ENCODE data around the gene ZNF385A.
A peak's percentile ranks its signal among the peaks of the same experiment; 100 is the strongest.

ZNF385A gene

GRCh38 chr12:54405106-54405505, 20.6 kb upstream of the ZNF385A start:
- Mint-ChIP-seq H3K36me3 (ENCODE audit: low read depth) (peaks cover 56% of the 10 kb centered on the region), H3K27me3 (no peaks in the 10 kb centered on the region), H3K4me3 (no peak overlapping the region), H3K9me3 (no peaks in the 10 kb centered on the region), H3K4me1 (ENCODE audit: low read depth) (peaks cover 10% of the 10 kb centered on the region), H3K27ac (no peak overlapping the region)

DNA sequence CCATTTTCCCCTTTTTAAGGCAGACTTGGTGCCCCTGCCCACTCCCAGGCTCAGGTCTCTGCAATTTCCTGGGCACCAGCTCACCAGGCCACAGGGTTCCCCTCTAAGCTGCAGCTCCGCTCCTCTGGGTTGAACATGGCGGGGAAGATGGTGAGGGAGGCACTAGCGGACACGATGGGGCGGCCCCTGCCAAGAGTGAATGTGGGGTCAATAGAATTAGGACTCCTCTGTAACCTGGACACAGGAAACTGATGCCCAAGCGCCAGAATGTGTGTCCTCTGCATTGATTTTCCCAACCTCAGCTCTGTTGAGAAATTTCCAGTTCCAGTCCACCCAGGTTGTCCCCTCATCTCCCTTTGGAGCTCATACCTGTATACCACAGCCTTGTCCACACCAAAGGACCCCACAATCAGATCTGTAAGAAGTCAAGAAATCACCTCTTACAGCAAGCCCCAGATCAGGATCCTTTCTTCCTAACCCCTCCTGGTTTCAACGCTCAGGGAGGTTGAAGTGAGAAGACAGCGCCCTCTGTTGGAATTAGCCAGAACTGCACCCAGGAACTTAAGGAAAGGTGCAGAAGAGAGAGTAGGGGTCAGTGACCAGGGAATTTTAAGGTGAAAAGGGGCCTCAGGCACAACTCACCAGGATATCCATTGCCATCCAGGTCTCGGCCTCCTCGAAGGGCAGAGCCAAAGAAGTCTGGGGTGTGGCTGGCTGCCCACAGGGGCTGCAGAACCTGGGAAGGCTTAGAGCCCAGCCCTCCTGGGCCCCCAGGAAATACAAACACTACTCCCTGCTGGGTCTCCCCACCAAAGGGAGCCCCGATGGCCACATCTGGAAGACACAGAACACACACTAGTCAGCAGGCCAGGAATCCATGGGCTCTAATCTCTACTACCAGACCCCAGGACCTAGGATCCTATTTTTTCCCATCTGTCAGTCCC, 19.8 kb upstream of the ZNF385A start:
- H3K27me3 Mint-ChIP-seq, result no peaks in the 10 kb centered on the region
- H3K36me3 Mint-ChIP-seq (ENCODE audit: low read depth), result peaks cover 61% of the 10 kb centered on the region
- peak overlapping the region; percentile 50 for H3K27ac Mint-ChIP-seq
- no peaks in the 10 kb centered on the region for H3K9me3 Mint-ChIP-seq
- H3K4me1 Mint-ChIP-seq (ENCODE audit: low read depth), result peaks cover 10% of the 10 kb centered on the region
- H3K4me3 Mint-ChIP-seq, result no peak overlapping the region

- no peak overlapping the region for H3K4me3 Mint-ChIP-seq
- peaks cover 7% of the 10 kb centered on the region for H3K4me1 Mint-ChIP-seq (ENCODE audit: low read depth)
- H3K27ac Mint-ChIP-seq, result no peak overlapping the region
- no peaks in the 10 kb centered on the region for H3K27me3 Mint-ChIP-seq
- H3K9me3 Mint-ChIP-seq, result no peaks in the 10 kb centered on the region
- H3K36me3 Mint-ChIP-seq (ENCODE audit: low read depth), result peaks cover 63% of the 10 kb centered on the region
Measured at GRCh38 chr12:54401119-54401518, 16.6 kb upstream of the ZNF385A start.

- H3K36me3 Mint-ChIP-seq (ENCODE audit: low read depth), result peaks cover 59% of the 10 kb centered on the region
- H3K4me1 Mint-ChIP-seq (ENCODE audit: low read depth), result peaks cover 6% of the 10 kb centered on the region
- no peaks in the 10 kb centered on the region for H3K27me3 Mint-ChIP-seq
- no peak overlapping the region for H3K4me3 Mint-ChIP-seq
- no peak overlapping the region for H3K27ac Mint-ChIP-seq
- no peaks in the 10 kb centered on the region for H3K9me3 Mint-ChIP-seq
Measured at GRCh38 chr12:54398995-54399793, 14.7 kb upstream of the ZNF385A start.

DNA sequence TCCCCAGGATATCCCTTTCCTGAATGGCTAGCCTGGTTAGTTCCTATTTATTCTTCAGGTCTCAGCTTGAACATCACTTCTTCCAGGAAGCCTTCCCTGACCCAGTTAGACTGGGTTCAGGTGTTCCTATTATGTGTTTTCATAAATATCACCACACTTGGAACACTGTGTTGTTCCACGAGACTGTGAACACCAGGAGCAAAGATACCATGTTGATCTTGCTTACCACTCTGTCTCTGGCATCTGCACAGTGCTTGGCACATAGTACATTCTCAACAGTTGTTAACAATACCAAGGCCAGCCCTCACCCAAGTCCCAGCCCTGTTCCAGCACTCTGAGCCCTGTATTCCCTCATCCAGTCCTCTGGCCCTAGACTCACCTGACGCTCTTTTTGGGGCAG, 13.7 kb upstream of the ZNF385A start:
- Mint-ChIP-seq H3K9me3 (no peaks in the 10 kb centered on the region), H3K36me3 (ENCODE audit: low read depth) (peaks cover 51% of the 10 kb centered on the region), H3K27ac (no peak overlapping the region), H3K4me1 (ENCODE audit: low read depth) (peaks cover 12% of the 10 kb centered on the region), H3K27me3 (no peaks in the 10 kb centered on the region), H3K4me3 (no peak overlapping the region)

DNA sequence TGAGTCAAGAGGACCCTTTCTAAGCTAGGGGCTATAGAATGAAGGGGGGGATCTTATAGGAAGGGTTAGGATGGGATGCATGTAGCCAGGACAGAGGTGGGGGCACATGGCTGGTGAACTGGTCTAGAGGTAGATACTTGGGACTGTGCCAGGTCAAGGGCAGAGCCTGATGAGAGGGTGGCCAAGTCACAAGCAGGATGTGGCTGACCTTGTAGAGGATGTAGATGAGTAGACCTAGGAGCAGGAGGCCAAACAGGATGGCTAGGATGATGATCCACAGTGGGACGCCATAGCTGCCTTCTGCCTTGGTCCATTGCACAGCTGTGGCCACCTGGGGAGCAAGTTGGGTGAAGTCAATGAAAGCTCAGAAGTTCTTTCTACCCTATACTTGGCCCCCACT, 12.6 kb upstream of the ZNF385A start:
- H3K4me3 Mint-ChIP-seq, result no peak overlapping the region
- H3K27ac Mint-ChIP-seq, result no peak overlapping the region
- no peaks in the 10 kb centered on the region for H3K9me3 Mint-ChIP-seq
- peaks cover 47% of the 10 kb centered on the region for H3K36me3 Mint-ChIP-seq (ENCODE audit: low read depth)
- peaks cover 12% of the 10 kb centered on the region for H3K4me1 Mint-ChIP-seq (ENCODE audit: low read depth)
- no peaks in the 10 kb centered on the region for H3K27me3 Mint-ChIP-seq

- no peak overlapping the region for H3K4me3 Mint-ChIP-seq
- H3K27ac Mint-ChIP-seq, result no peak overlapping the region
- no peaks in the 10 kb centered on the region for H3K27me3 Mint-ChIP-seq
- no peaks in the 10 kb centered on the region for H3K9me3 Mint-ChIP-seq
- peaks cover 16% of the 10 kb centered on the region for H3K4me1 Mint-ChIP-seq (ENCODE audit: low read depth)
- H3K36me3 Mint-ChIP-seq (ENCODE audit: low read depth), result peaks cover 37% of the 10 kb centered on the region
Measured at GRCh38 chr12:54395545-54395944, 11.0 kb upstream of the ZNF385A start.

DNA sequence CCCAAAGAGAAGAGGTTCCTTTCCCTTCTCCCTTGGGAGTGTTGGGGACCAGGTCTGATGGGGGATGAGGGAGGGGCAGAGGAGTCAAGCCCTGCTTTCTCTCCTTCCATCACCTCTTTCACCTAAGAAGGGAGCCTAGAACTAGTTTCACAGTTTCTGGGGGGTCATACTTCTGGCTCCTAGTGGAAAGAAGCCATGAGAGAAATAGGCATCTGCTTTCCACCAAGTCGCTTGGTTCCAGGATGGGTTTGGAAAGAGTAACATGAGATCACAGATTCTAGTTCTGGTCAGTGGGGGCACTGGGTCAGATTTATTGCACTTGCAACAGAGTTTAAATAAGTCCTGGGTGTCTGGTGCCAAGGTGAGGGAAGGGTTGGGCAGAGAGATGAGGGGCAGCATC, 10.5 kb upstream of the ZNF385A start:
- Mint-ChIP-seq H3K36me3 (ENCODE audit: low read depth) (peaks cover 32% of the 10 kb centered on the region), H3K9me3 (no peaks in the 10 kb centered on the region), H3K4me1 (ENCODE audit: low read depth) (peaks cover 16% of the 10 kb centered on the region), H3K27me3 (no peaks in the 10 kb centered on the region), H3K27ac (no peak overlapping the region), H3K4me3 (no peak overlapping the region)

- Mint-ChIP-seq H3K9me3 (no peaks in the 10 kb centered on the region), H3K27me3 (no peaks in the 10 kb centered on the region), H3K36me3 (ENCODE audit: low read depth) (peaks cover 28% of the 10 kb centered on the region), H3K27ac (peak overlapping the region; percentile 55), H3K4me1 (ENCODE audit: low read depth) (peaks cover 21% of the 10 kb centered on the region), H3K4me3 (no peak overlapping the region)
Measured at GRCh38 chr12:54394281-54394719, 9.8 kb upstream of the ZNF385A start.

DNA sequence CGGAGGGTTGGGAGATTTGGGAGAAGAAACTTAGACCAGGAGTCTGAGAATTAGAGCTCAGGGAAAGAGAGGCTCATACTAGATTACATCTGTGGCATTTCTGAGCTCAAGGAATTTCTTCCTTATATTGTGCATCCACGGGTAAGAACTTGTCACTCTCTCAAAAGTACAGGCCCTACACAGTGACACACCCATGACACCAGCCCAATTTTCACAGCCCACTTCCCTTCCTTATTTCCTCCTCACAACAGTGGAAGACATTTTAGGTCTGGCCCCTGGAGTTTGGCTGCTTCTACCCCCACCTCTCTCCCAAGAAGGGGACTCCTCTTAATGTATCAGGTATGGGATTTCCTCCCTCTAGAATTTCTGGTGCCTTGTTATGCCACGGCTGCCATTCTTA, 9.2 kb upstream of the ZNF385A start:
- H3K4me1 Mint-ChIP-seq (ENCODE audit: low read depth), result peaks cover 21% of the 10 kb centered on the region
- no peaks in the 10 kb centered on the region for H3K27me3 Mint-ChIP-seq
- H3K27ac Mint-ChIP-seq, result peak overlapping the region; percentile 55
- peaks cover 25% of the 10 kb centered on the region for H3K36me3 Mint-ChIP-seq (ENCODE audit: low read depth)
- H3K9me3 Mint-ChIP-seq, result no peaks in the 10 kb centered on the region
- no peak overlapping the region for H3K4me3 Mint-ChIP-seq

- H3K4me3 Mint-ChIP-seq, result no peak overlapping the region
- no peak overlapping the region for H3K27ac Mint-ChIP-seq
- no peaks in the 10 kb centered on the region for H3K9me3 Mint-ChIP-seq
- no peaks in the 10 kb centered on the region for H3K27me3 Mint-ChIP-seq
- peaks cover 21% of the 10 kb centered on the region for H3K4me1 Mint-ChIP-seq (ENCODE audit: low read depth)
- peaks cover 21% of the 10 kb centered on the region for H3K36me3 Mint-ChIP-seq (ENCODE audit: low read depth)
Measured at GRCh38 chr12:54393207-54393609, 8.7 kb upstream of the ZNF385A start.

- Mint-ChIP-seq H3K4me1 (ENCODE audit: low read depth) (peaks cover 21% of the 10 kb centered on the region), H3K27me3 (no peaks in the 10 kb centered on the region), H3K4me3 (no peak overlapping the region), H3K27ac (no peak overlapping the region), H3K9me3 (no peaks in the 10 kb centered on the region), H3K36me3 (ENCODE audit: low read depth) (peaks cover 15% of the 10 kb centered on the region)
Measured at GRCh38 chr12:54392485-54393206, 8.1 kb upstream of the ZNF385A start.

- H3K4me3 Mint-ChIP-seq, result peak overlapping the region; percentile 62
- peaks cover 4% of the 10 kb centered on the region for H3K36me3 Mint-ChIP-seq (ENCODE audit: low read depth)
- no peaks in the 10 kb centered on the region for H3K9me3 Mint-ChIP-seq
- no peak overlapping the region for H3K27ac Mint-ChIP-seq
- H3K27me3 Mint-ChIP-seq, result no peaks in the 10 kb centered on the region
- H3K4me1 Mint-ChIP-seq (ENCODE audit: low read depth), result peaks cover 30% of the 10 kb centered on the region
Measured at GRCh38 chr12:54390668-54391551, 6.4 kb upstream of the ZNF385A start.

- H3K27me3 Mint-ChIP-seq, result no peaks in the 10 kb centered on the region
- H3K4me3 Mint-ChIP-seq, result peak overlapping the region; percentile 15
- peaks cover 31% of the 10 kb centered on the region for H3K4me1 Mint-ChIP-seq (ENCODE audit: low read depth)
- peaks cover 4% of the 10 kb centered on the region for H3K36me3 Mint-ChIP-seq (ENCODE audit: low read depth)
- no peak overlapping the region for H3K27ac Mint-ChIP-seq
- no peaks in the 10 kb centered on the region for H3K9me3 Mint-ChIP-seq
Measured at GRCh38 chr12:54390176-54390667, 5.7 kb upstream of the ZNF385A start.

Data from stimulated activated naive CD8-positive, alpha-beta T cell treated with anti-CD3 and anti-CD28 coated beads, Interleukin-15, Interleukin-2, amounts not matched to agents 100 ng/mL and 50 ng/mL, for 24 hours (primary cell).